Skeletal muscle tissue (tissue), 4 donors: ENCODE measurements around the gene NTN1. TPM values are rescaled to one million over a fixed set of nuclear protein-coding genes. Genes with fewer than 3 reads are reported as not detected.

Source experiments
- H3K27ac ChIP-seq: one replicate; pipeline ENCODE4 v1.7.0; 2013; ENCODE audit warnings: mild to moderate bottlenecking, low read depth, low read length, inconsistent platforms
- H3K27me3 ChIP-seq, 3 donors: one replicate each; pipeline ENCODE4 v1.7.0; 2013; ENCODE audit warnings: low read length in 3 of 3; ENCODE audit not compliant: control insufficient read depth in 3 of 3, insufficient read depth in 3 of 3
- H3K36me3 ChIP-seq, 3 donors: one replicate each; pipeline ENCODE4 v1.7.0; 2013; ENCODE audit warnings: low read length in 3 of 3; ENCODE audit not compliant: control insufficient read depth in 3 of 3, insufficient read depth in 3 of 3
- H3K4me1 ChIP-seq, 3 donors: one replicate each; pipeline ENCODE4 v1.7.0; 2013; ENCODE audit warnings: low read length in 3 of 3, mild to moderate bottlenecking in 3 of 3; ENCODE audit not compliant: control insufficient read depth in 3 of 3, insufficient read depth in 3 of 3
- H3K4me3 ChIP-seq, 3 donors: one replicate each; pipeline ENCODE4 v1.7.0; 2013; ENCODE audit warnings: low read length in 3 of 3
- H3K9ac ChIP-seq, 3 donors: one replicate each; pipeline ENCODE4 v1.7.0; 2013; ENCODE audit warnings: low read length in 3 of 3, mild to moderate bottlenecking in 3 of 3, moderate library complexity in 2 of 3, low read depth in 1 of 3
- H3K9me3 ChIP-seq, 3 donors: one replicate each; pipeline ENCODE4 v1.7.0; 2013; ENCODE audit warnings: low read length in 3 of 3; ENCODE audit not compliant: control insufficient read depth in 3 of 3
- total RNA-seq: library from RNA; depleted of rRNA; stranded (reverse); fragments of >200 nt; gene quantifications from one replicate; pipeline ENCODE4 v1.2.3, GENCODE V29; 2014
- donor health status: Osteomylitis.

NTN1 gene
- total RNA-seq, 1 donor from 2014 or later: 6.8 TPM

DNA sequence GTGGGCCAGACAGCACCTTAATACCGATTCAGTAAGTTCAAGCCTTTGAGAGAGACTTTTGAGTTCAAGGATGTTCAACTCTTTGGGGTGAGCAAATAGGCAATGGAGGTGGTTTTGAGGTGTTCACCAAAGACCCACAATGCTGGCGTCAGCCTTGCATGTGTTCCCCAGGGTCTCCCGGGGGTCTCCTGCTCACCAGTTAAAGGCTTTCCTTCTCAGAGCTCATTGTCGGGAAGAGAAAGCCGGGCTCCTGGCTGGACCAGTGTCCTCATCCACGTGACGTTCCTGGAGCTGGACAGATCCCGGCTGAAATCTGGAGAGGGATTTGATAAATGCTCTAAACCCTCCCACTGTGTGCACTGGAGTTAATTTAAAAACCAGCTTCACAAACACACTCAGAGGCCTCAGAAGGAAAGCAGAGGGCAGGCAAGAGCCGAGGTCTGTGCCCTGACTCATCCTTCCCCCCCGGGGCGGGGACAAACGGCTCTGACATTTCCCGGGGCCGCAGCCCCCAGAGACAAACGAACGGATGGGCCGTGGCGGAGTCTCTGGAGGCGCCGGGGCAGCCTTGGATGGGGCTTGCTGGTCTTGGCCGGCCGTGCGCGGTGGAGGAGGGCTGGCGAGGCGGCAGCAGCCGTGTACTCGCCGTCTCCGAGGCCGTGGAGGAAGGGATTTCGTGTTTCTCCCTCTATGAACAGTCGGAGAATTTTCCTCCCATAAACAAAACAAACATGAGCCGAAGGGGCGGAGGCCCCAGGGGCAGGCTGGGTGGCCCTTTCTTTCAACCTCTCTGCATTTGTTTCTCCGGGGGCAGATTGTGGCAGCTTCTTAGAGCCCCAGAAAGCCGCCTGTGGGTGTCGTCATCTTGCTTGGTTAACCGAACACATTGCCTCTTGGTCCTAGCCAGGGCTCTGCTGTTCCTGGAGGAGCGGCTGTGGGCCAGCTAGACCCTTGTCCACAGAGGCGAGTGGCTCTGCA lies 94.2 kb downstream of the NTN1 start:
- Histone ChIP-seq H3K9ac (peak overlapping the region in 1 of 3 donors; percentile 16), H3K27ac (peak overlapping the region; percentile 36)

DNA sequence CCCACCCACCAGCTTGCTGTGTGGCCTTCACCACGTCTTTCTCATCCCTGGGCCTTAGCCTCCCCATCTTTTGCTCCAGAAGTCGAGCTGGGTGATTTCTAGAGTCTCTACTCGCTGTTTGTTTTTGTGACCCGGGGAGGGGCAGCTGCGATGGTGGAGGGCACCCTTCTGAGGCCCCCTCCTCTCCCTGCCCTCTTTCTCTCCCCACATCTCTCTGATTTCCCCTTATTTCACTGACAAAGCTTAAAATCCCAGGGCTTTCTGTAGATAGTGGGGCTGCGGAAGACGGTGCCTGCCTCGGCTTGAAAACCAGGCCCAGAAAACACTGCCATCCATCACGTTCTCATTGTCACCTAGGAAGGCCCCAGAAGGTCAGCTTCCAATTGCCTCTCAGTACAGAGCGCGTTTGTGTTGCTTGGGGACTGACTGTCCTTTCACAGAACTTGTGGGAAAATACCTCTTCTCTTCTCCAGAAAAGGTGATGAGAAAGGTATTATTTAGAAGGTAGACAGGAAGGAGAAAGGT lies 95.1 kb downstream of the NTN1 start:
- Histone ChIP-seq H3K27me3 (peaks cover 0 to 3% (median 2%) of the 10 kb centered on the region in 3 donors), H3K9me3 (peaks cover 0 to 4% (median 2%) of the 10 kb centered on the region in 3 donors), H3K4me3 (no peak overlapping the region), H3K4me1 (peaks cover 0 to 7% (median 0%) of the 10 kb centered on the region in 3 donors), H3K9ac (no peak overlapping the region), H3K36me3 (no peaks in the 10 kb centered on the region), H3K27ac (no peak overlapping the region)

More for the DNA sequence above, 94.2 kb downstream of the NTN1 start:
- no peaks in the 10 kb centered on the region for H3K36me3 ChIP-seq
- peaks cover 0 to 4% (median 2%) of the 10 kb centered on the region in 3 donors for H3K9me3 ChIP-seq
- peak overlapping the region; percentile 40 to 63 (median 60) for H3K4me3 ChIP-seq
- H3K27me3 ChIP-seq: peaks cover 0 to 3% (median 0%) of the 10 kb centered on the region in 3 donors
- H3K4me1 ChIP-seq: peaks cover 0 to 7% (median 0%) of the 10 kb centered on the region in 3 donors

DNA sequence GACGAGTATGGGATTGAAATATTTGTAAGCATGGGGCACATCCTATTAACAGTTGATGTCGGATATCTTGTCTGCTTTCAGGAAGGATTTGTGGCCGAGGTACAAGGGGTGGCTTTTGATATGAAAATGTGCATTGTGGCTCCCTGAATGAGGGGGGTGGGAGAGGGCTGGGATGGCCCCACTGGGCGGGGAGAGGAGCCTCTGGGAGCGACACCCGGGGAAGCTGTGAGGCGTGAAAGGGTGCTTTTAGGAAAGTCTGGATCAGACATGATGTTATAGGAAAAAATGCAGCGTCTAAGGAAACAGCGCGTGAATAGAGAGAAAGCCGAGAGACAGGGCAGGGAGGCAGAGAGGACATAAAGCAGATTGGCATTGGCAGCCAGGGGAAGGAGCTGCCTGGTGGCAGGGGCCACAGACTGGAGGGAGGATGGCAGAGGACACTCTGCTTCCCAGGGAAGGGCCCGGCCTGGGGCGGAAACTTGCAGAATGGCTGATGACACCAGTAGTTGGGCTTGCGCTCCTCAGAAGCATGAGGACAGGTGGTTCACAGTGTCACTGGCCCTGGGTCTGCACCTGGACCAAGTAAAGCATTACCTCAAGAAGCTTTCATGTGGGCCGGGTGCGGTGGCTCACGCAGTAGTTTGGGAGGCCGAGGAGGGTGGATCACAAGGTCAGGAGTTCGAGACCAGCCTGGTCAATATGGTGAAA lies 95.7 kb downstream of the NTN1 start:
- peaks cover 0 to 4% (median 2%) of the 10 kb centered on the region in 3 donors for H3K9me3 ChIP-seq
- no peak overlapping the region for H3K9ac ChIP-seq
- no peaks in the 10 kb centered on the region for H3K36me3 ChIP-seq
- H3K4me3 ChIP-seq: no peak overlapping the region
- peaks cover 0 to 7% (median 0%) of the 10 kb centered on the region in 3 donors for H3K4me1 ChIP-seq
- H3K27me3 ChIP-seq: peaks cover 0 to 5% (median 3%) of the 10 kb centered on the region in 3 donors
- no peak overlapping the region for H3K27ac ChIP-seq

DNA sequence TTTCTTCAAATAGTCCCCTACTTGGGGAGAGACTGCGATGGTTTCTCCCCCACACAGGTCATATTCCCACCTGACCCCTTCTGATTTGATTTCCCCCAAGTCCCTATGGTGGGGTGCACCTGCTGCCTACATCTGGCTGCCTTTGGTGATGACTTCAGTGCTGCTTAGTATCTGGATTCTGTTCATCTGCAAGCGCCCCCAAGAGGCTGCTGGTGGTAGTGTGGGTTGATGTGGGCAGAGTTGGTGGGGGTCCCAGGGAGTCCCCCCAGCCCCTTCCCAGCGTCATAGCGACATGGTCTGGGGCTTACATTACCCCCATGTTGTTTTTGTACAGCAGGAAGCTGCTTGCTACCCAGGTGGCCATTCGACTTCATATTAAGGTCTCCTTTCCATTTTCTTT lies 99.2 kb downstream of the NTN1 start:
- H3K27ac ChIP-seq: no peak overlapping the region
- H3K36me3 ChIP-seq: no peaks in the 10 kb centered on the region
- H3K4me3 ChIP-seq: no peak overlapping the region
- H3K27me3 ChIP-seq: peaks cover 0 to 5% (median 3%) of the 10 kb centered on the region in 3 donors
- no peak overlapping the region for H3K9ac ChIP-seq
- peaks cover 0 to 4% (median 2%) of the 10 kb centered on the region in 3 donors for H3K9me3 ChIP-seq
- peaks cover 0 to 3% (median 0%) of the 10 kb centered on the region in 3 donors for H3K4me1 ChIP-seq

DNA sequence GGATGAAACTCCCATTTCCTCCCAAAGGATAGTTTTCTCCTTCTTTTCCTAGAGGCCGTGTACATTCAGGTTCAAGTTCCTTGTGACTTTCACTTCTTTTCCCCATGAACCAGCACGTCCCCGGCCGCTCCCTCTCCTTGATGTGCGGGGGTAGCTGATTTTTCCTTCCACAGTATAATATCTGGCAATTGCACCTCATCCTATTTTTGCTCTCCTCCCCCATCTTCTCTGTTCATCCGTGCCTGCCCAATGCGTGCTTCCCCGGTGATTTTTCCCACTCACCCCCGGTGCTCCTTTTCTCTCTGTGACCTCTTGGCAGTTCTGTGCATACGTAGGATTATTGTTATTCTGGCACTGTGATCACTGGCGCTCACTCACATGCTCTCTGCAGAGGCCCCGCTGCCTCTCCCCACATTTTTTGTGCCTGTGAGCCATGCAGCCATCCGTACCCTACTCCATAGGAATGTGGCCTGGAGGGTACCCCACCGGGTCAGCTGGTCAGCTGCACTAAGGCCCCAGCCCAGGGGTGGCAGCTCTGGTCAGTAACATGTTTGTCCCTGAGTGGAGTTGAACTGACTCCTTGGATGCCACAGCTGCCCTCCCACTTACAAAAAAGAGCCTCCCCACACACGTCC lies 100.0 kb downstream of the NTN1 start:
- no peak overlapping the region for H3K27ac ChIP-seq

DNA sequence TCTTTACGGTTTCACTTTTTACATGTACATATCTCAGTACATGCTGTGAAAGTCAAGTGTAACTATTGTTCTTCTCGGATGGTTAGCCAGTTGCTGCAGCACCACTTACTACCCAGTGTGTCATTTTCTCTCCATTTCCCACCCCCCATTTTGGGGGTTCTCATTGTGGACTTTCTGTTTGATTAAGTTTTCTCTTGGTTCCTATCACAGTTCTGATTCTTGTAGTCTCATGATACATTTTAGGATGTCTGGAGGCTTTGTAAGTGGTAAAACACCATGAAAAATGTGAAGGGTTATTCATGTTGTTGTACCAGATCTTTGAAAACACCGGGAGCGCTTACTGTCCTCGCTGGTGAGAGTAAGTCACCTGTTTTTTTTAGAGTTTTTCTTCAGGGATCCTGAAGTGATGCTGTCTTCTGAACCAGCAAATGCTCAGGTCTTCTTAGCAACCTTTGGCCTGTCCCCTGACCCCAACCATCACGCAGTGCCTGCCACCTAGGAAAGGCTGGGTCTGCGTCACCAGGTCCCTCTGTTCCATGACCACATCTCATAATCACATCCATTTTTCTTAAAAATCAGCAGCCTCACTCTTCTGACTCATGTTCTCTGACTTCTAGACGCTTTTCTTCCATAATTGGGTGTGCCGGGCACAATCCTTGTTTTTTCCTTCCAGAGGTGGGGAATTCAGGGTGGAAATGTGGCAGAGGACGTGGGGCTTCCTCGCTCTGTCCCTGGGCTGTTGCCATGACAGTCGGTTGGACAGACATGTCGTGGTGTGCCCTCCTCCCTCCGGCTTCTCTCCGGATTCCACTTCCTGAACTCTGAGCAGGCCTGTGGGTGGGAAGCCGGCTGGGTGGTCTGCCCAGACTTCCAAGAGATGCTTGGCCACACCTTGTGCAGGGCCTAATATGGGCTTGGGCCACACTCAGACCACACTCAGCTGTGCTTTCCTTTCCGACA lies 102.6 kb downstream of the NTN1 start:
- H3K27me3 ChIP-seq: peaks cover 0 to 7% (median 0%) of the 10 kb centered on the region in 3 donors
- H3K9me3 ChIP-seq: peaks cover 0 to under 1% (median 0%) of the 10 kb centered on the region in 3 donors
- H3K36me3 ChIP-seq: no peaks in the 10 kb centered on the region
- H3K4me3 ChIP-seq: no peak overlapping the region
- no peak overlapping the region for H3K27ac ChIP-seq
- no peak overlapping the region for H3K9ac ChIP-seq
- no peaks in the 10 kb centered on the region for H3K4me1 ChIP-seq

More for the DNA sequence above, 100.0 kb downstream of the NTN1 start:
- Histone ChIP-seq H3K36me3 (no peaks in the 10 kb centered on the region), H3K4me1 (no peaks in the 10 kb centered on the region), H3K9me3 (peaks cover 0 to 4% (median 2%) of the 10 kb centered on the region in 3 donors), H3K27me3 (peaks cover 0 to 5% (median 0%) of the 10 kb centered on the region in 3 donors), H3K9ac (no peak overlapping the region), H3K4me3 (no peak overlapping the region)

DNA sequence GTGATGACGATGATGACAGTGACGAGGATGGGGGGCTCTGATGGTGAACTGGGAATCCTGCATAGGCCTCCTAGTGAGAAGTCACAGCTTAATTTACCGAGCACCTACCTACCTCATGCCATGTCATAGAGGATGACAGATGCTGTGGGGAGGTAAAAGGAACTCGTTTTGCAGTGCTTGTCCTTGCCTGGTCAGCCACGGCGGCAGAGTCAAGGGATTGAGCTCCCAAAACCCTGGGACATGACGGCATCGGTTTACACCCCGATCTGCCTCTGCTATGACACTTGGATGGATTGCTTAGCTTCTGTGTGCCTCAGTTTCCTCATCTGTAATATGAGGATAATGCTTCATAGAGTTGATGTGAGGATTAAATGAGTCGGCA lies 103.2 kb downstream of the NTN1 start:
- no peaks in the 10 kb centered on the region for H3K9me3 ChIP-seq
- no peaks in the 10 kb centered on the region for H3K36me3 ChIP-seq
- H3K27me3 ChIP-seq: peaks cover 0 to 7% (median 0%) of the 10 kb centered on the region in 3 donors
- H3K9ac ChIP-seq: no peak overlapping the region
- no peak overlapping the region for H3K27ac ChIP-seq
- no peaks in the 10 kb centered on the region for H3K4me1 ChIP-seq
- no peak overlapping the region for H3K4me3 ChIP-seq

DNA sequence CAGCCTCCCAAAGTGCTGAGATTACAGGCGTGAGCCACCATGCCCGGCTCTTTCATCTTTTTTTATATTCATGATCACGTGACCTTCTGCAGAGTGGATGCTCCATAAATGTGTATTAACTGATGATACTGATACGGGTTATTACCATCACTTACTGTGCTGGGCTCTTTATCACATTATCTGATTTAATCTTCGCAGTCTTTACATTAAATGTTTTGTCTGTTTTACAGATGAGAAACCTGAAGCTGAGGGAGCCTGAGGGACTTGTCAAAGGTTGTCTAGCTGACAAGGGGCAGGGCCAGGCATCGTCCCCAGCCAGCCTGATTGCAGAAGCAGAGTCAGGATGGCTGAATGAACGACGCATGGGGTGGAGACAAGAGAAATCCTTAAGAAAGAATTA lies 104.4 kb downstream of the NTN1 start:
- Histone ChIP-seq H3K9ac (no peak overlapping the region), H3K4me3 (no peak overlapping the region), H3K36me3 (no peaks in the 10 kb centered on the region), H3K27ac (no peak overlapping the region), H3K9me3 (no peaks in the 10 kb centered on the region), H3K4me1 (no peaks in the 10 kb centered on the region), H3K27me3 (peaks cover 0 to 9% (median 0%) of the 10 kb centered on the region in 3 donors)

DNA sequence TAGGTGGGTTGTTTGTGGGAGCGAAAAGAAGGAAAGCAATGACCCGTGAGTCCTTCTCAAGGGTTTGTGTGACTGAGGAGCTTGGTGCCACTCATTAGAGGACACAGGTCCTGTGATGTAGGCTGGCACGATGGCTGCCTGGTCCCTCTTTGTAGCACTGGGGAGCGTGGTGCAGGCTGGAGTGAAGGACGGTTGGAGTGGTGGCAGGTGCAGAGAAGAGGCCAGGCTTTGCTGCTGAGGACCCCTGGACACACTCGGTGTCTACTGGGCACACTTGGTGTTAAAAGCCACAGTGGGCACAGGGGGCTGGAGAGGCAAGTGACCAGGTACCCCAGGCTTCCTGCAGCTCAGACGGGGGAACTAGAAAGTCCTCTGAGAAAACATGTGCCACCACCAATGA lies 106.0 kb downstream of the NTN1 start:
- H3K9ac ChIP-seq: no peak overlapping the region
- no peaks in the 10 kb centered on the region for H3K4me1 ChIP-seq
- peaks cover 0 to 5% (median 0%) of the 10 kb centered on the region in 3 donors for H3K27me3 ChIP-seq
- no peak overlapping the region for H3K27ac ChIP-seq
- no peaks in the 10 kb centered on the region for H3K36me3 ChIP-seq
- no peak overlapping the region for H3K4me3 ChIP-seq
- H3K9me3 ChIP-seq: no peaks in the 10 kb centered on the region
